Stimulated activated CD4-positive, alpha-beta T cell treated with anti-CD3 and anti-CD28 coated beads, TNF-alpha, amount 100 ng/mL, for 4 hours (primary cell): ENCODE results near the gene CCDC6.
"Not testable (repeated sequence)": the region's sequence is repeated elsewhere in the genome, so short reads cannot be mapped to it uniquely, and the experiment has no call there.

Source experiments
- DNase-seq, 3 experiments: peaks; one replicate each; pipeline ENCODE4 v3.0.0-alpha.2; 2020; ENCODE audit warnings: low read depth in 3 of 3

Gene CCDC6

GRCh38 chr10:59770689-59771088 lies 135.7 kb downstream of the CCDC6 start:
- no peak for DNase-seq

- no peak for DNase-seq
Observed at GRCh38 chr10:59762505-59762904, 143.9 kb downstream of the CCDC6 start.

GRCh38 chr10:59757966-59758365 lies 148.4 kb downstream of the CCDC6 start:
- no peak for DNase-seq

DNA sequence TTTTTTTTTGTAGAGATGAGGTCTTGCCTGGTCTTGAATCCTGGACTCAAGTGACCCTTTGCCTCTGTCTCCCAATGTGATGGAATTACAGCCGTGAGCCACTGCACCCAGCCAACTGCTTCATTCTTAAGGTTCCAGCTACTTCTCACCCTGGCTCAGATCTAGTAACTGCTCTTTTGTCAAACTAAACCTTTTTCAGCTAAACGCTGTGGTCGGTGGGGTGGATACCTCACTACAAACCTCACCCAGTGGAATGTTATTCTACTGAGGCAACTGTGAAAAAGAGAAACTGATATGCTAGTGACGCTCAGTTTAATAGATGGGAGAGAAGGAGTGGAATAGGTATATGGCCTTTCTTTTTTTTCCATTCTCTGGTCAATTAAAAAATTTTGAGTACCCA lies 151.4 kb downstream of the CCDC6 start:
- no peak for DNase-seq

- DNase-seq, result no peak
Observed at GRCh38 chr10:59753267-59753666, 153.1 kb downstream of the CCDC6 start, which contains the start of gene MRLN. Gene MRLN (minus strand): TSS chr10:59753455.

- no peak for DNase-seq
Observed at GRCh38 chr10:59752278-59752940, 153.9 kb downstream of the CCDC6 start.

DNA sequence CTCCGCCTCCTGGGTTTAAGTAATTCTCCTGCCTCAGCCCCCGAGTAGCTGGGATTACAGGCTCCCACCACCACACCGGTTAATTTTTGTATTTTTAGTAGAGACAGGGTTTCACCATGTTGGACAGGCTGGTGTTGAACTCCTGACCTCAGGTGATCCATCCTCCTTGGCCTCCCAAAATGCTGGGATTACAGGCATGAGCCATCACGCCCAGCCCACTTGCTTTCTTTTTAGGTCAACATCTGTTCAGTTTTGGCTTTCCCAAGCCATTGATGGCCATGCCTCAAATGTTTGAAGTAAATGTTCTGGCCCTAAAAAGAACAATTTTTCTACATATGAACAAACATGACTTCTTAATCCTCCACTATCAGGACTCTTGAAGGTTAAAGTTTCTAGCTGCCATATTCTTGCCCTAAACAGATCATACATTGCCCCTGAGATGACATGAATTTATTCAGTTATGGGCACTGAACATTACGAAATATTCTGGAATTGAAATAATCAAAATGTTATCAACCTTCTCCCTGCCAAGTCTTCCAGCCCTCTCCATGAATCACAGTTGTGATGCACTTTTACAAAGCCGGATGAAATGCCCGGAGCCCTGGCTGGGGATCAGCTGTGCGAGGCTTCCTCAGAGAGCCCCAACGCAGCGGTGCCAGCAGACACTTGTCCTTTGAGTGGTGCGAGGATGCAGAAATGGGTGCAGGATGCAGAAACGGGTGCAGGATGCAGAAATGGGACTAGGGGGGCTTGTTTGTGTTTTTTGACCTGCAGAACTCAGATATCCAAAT lies 156.0 kb downstream of the CCDC6 start:
- DNase-seq, result no peak

GRCh38 chr10:59748834-59749233 lies 157.5 kb downstream of the CCDC6 start:
- no peak for DNase-seq

- DNase-seq, result no peak
Observed at GRCh38 chr10:59745163-59745650, 161.1 kb downstream of the CCDC6 start.

GRCh38 chr10:59744762-59745161 lies 161.6 kb downstream of the CCDC6 start:
- DNase-seq, result not testable (repeated sequence)

- not testable (repeated sequence) for DNase-seq
Observed at GRCh38 chr10:59744156-59744555, 162.2 kb downstream of the CCDC6 start.

- no peak for DNase-seq
Observed at GRCh38 chr10:59741583-59741982, 164.8 kb downstream of the CCDC6 start.

GRCh38 chr10:59741048-59741447 lies 165.3 kb downstream of the CCDC6 start:
- no peak for DNase-seq
